Cardiac septum (tissue), 1 donor: ENCODE data around the gene SNX9. TPM values are rescaled to one million over a fixed set of nuclear protein-coding genes. Genes with fewer than 3 reads are reported as not detected.
"Not testable (repeated sequence)": the region's sequence is repeated elsewhere in the genome, so short reads cannot be mapped to it uniquely, and the experiment has no call there.

ENCODE experiments used
- DNase-seq: peaks from one replicate; pipeline ENCODE4 v3.0.0-alpha.2; 2020; ENCODE audit warnings: low spot score
- intact Hi-C: fragments of 100-400 bp; cut with DNase I; formaldehyde crosslinking; loops from one replicate; pipeline ENCODE4 v1.14.0; 2022
- total RNA-seq: library from RNA; stranded (reverse); fragmentation: NEBNext Ultra II Directional; extraction: Animal tissue kit (Norgen Biotek cat#: 25700); gene quantifications from one replicate; pipeline ENCODE4 v1.2.1, GENCODE V29; 2021
- donor health status: DM: no; HTN: no; CAD: no.

Gene SNX9
- total RNA-seq, 1 donor from 2014 or later: 34.2 TPM

GRCh38 chr6:157825243-157825904, 2.3 kb downstream of the SNX9 start:
- intact Hi-C loops: no loop called here
- DNase-seq: no peak

GRCh38 chr6:157830354-157831017, 7.4 kb downstream of the SNX9 start:
- intact Hi-C loops: no loop called here
- no peak for DNase-seq

- intact Hi-C loops: no loop called here
Measured at GRCh38 chr6:157831018-157831369, 7.9 kb downstream of the SNX9 start.

GRCh38 chr6:157831424-157832249, 8.6 kb downstream of the SNX9 start:
- DNase-seq: no peak
- intact Hi-C loops: no loop called here

More at GRCh38 chr6:157831018-157831369, 7.9 kb downstream of the SNX9 start:
- DNase-seq: no peak

- no peak for DNase-seq
- intact Hi-C loops: no loop called here
Measured at GRCh38 chr6:157832250-157832967, 9.4 kb downstream of the SNX9 start.

- no peak for DNase-seq
- intact Hi-C loops: no loop called here
Measured at GRCh38 chr6:157834549-157834948, 11.5 kb downstream of the SNX9 start.

- intact Hi-C loops: no loop called here
- no peak for DNase-seq
Measured at GRCh38 chr6:157838718-157839430, 15.8 kb downstream of the SNX9 start.

- intact Hi-C loops: no loop called here
- no peak for DNase-seq
Measured at GRCh38 chr6:157839606-157840005, 16.6 kb downstream of the SNX9 start.

GRCh38 chr6:157840261-157840660, 17.2 kb downstream of the SNX9 start:
- intact Hi-C loops: no loop called here
- no peak for DNase-seq

- intact Hi-C loops: no loop called here
- DNase-seq: no peak
Measured at GRCh38 chr6:157840776-157841175, 17.7 kb downstream of the SNX9 start.

- intact Hi-C loops: no loop called here
- DNase-seq: no peak
Measured at GRCh38 chr6:157841211-157841840, 18.3 kb downstream of the SNX9 start.

GRCh38 chr6:157842212-157842611, 19.2 kb downstream of the SNX9 start:
- intact Hi-C loops: no loop called here
- no peak for DNase-seq

GRCh38 chr6:157844196-157844595, 21.1 kb downstream of the SNX9 start:
- intact Hi-C loops, DNase-seq: not testable (repeated sequence)

- DNase-seq: no peak
- intact Hi-C loops: no loop called here
Measured at GRCh38 chr6:157845493-157846259, 22.6 kb downstream of the SNX9 start.

- intact Hi-C loops: no loop called here
- DNase-seq: no peak
Measured at GRCh38 chr6:157847846-157848245, 24.8 kb downstream of the SNX9 start.

GRCh38 chr6:157848693-157849092, 25.6 kb downstream of the SNX9 start:
- intact Hi-C loops: no loop called here
- DNase-seq: no peak

- no peak for DNase-seq
- intact Hi-C loops: no loop called here
Measured at GRCh38 chr6:157849288-157850017, 26.4 kb downstream of the SNX9 start.

GRCh38 chr6:157850030-157850429, 27.0 kb downstream of the SNX9 start:
- intact Hi-C loops: no loop called here
- no peak for DNase-seq
